K562 (cell line): Measurements from ENCODE around the gene SPOUT1. TPM values are rescaled to one million over a fixed set of nuclear protein-coding genes. Genes with fewer than 3 reads are reported as not detected.

Experiments used
- ATAC-seq: fragments of 200-7000 bp; cut with Tn5 transposase; 3 replicates; pipeline ENCODE4 v1.9.1; 2020; ENCODE audit warnings: moderate library complexity
- BruUV-seq: library from RNA; stranded (reverse); fragments of 400-500 nt; replicated peaks from 2 replicates; lab custom pipeline; 2021; lab: Mats Ljungman, UMichigan
- CTCF ChIA-PET: fragments of 300-600 bp; formaldehyde crosslinking; extraction: SDS; loops from one replicate; lab custom pipeline; 2021; ENCODE audit warnings: low intra/inter-chr PET ratio; lab: Yijun Ruan, JAX
- POLR2A ChIA-PET: fragments of 300-600, 350-650 bp; sonication (Branson Sonifier 250); formaldehyde crosslinking; extraction: SDS; loops from one replicate; lab custom pipeline; 2021; ENCODE audit warnings: antibody characterized with exemption, inconsistent platforms; lab: Yijun Ruan, JAX
- DNase-seq, 4 experiments: peaks; one replicate each; pipeline versions ENCODE4 v3.0.0 to v3.0.0-alpha.2; 2011 to 2018; ENCODE audit warnings: low spot score in 3 of 4, mixed read lengths in 3 of 4; ENCODE audit errors: extremely low read depth in 1 of 4
- FAIRE-seq: peaks from 2 replicates; lab custom pipeline; 2011; peaks lifted over from hg19 to GRCh38; lab: Jason Lieb, UNC
- H2AFZ ChIP-seq: 2 replicates; pipeline ENCODE4 v1.6.0; 2011; ENCODE audit warnings: low read depth, low read length, control low read depth, inconsistent platforms
- H3K27ac ChIP-seq: fragments of 200-600 bp; 3 replicates; pipeline ENCODE4 v1.8.0; 2011; ENCODE audit warnings: low read depth, mild to moderate bottlenecking, control low read depth, inconsistent platforms, low read length, moderate library complexity, mixed read lengths; ENCODE audit errors: extremely low read depth
- H3K27me3 ChIP-seq, 2 experiments: fragments of 300-600 bp in 1 of 2; 2 replicates in 1 of 2; 3 replicates in 1 of 2; pipeline versions ENCODE4 v1.6.0 to v1.8.0; 2011; ENCODE audit warnings: inconsistent platforms in 2 of 2, low read length in 2 of 2, mild to moderate bottlenecking in 1 of 2, mixed read lengths in 1 of 2, moderate library complexity in 1 of 2; ENCODE audit not compliant: control insufficient read depth in 2 of 2, insufficient read depth in 2 of 2
- H3K36me3 ChIP-seq: fragments of 300-600 bp; 3 replicates; pipeline ENCODE4 v1.8.0; 2011; ENCODE audit warnings: mild to moderate bottlenecking, low read length, inconsistent platforms; ENCODE audit not compliant: control insufficient read depth, insufficient read depth
- H3K4me1 ChIP-seq, 2 experiments: fragments of 200-600 bp in 1 of 2; replicated peaks in 1 of 2; 2 replicates in 1 of 2; 3 replicates in 1 of 2; pipeline versions ENCODE4 v1.5.1 to v1.8.0; 2011; ENCODE audit warnings: inconsistent platforms in 2 of 2, low read length in 2 of 2, mild to moderate bottlenecking in 1 of 2, mixed read lengths in 1 of 2, moderate library complexity in 1 of 2; ENCODE audit not compliant: control insufficient read depth in 2 of 2, insufficient read depth in 2 of 2
- H3K4me2 ChIP-seq: 2 replicates; pipeline ENCODE4 v1.6.1; 2011; ENCODE audit warnings: low read length, control low read depth, inconsistent platforms, mixed read lengths; ENCODE audit not compliant: insufficient read depth
- H3K4me3 ChIP-seq: fragments of 200-600 bp; sonication (generic), shearing (Covaris generic); 2 replicates; pipeline ENCODE4 v1.5.1; 2016; ENCODE audit warnings: control low read depth, inconsistent platforms
- H3K79me2 ChIP-seq: fragments of 200-600 bp; 3 replicates; pipeline ENCODE4 v1.8.0; 2011; ENCODE audit warnings: low read length, inconsistent platforms; ENCODE audit not compliant: control insufficient read depth, insufficient read depth
- H3K9ac ChIP-seq, 2 experiments: 2 replicates each; pipeline versions ENCODE4 v1.6.0 to v1.6.1; 2011; ENCODE audit warnings: low read depth in 2 of 2, low read length in 2 of 2, control low read depth in 1 of 2, inconsistent platforms in 1 of 2, mild to moderate bottlenecking in 1 of 2, mixed read lengths in 1 of 2; ENCODE audit not compliant: insufficient read depth in 1 of 2
- H3K9me1 ChIP-seq: one replicate; pipeline ENCODE4 v1.6.0; 2011; ENCODE audit warnings: inconsistent platforms, mild to moderate bottlenecking, low read length, moderate library complexity; ENCODE audit not compliant: control insufficient read depth, insufficient read depth
- H3K9me3 ChIP-seq: replicated peaks from 2 replicates; pipeline ENCODE4 v1.5.1; 2011; ENCODE audit warnings: low read depth, low read length, inconsistent platforms; ENCODE audit not compliant: control insufficient read depth, insufficient read depth
- H4K20me1 ChIP-seq: replicated peaks from 2 replicates; pipeline ENCODE4 v1.6.1; 2011; ENCODE audit warnings: low read length, inconsistent platforms, mixed read lengths; ENCODE audit not compliant: control insufficient read depth, insufficient read depth
- CTCF ChIP-seq, 3 experiments: IDR thresholded peaks in 2 of 3; conservative IDR thresholded peaks in 1 of 3; 2 replicates each; pipeline ENCODE4 v1.5.1; 2011 to 2012; ENCODE audit warnings: low read length in 3 of 3, mild to moderate bottlenecking in 3 of 3, control low read depth in 2 of 3, improper control_type of control experiment in 1 of 3, inconsistent platforms in 1 of 3, low read depth in 1 of 3, mixed read lengths in 1 of 3, moderate library complexity in 1 of 3; ENCODE audit not compliant: insufficient read depth in 2 of 3
- ESRRA ChIP-seq: fragments of 450-650 bp; IDR thresholded peaks from 2 replicates; pipeline ENCODE4 v1.6.1; 2014; ENCODE audit warnings: low read depth, mild to moderate bottlenecking, moderate library complexity, borderline replicate concordance
- MAZ ChIP-seq, 2 experiments: fragments of 450-650 bp in 1 of 2; sonication (generic) in 1 of 2; formaldehyde crosslinking; IDR thresholded peaks in 1 of 2; conservative IDR thresholded peaks in 1 of 2; 2 replicates each; pipeline versions ENCODE4 v1.4.0 to v1.5.0; 2020; ENCODE audit warnings: mild to moderate bottlenecking in 1 of 2, missing genetic modification reagents in 1 of 2
- POLR2A ChIP-seq: fragments of 450-650 bp; conservative IDR thresholded peaks from 2 replicates; pipeline ENCODE4 v1.6.1; 2016
- ZNF165 ChIP-seq: fragments of 250-450 bp; sonication (Bioruptor Pico); IDR thresholded peaks from 2 replicates; pipeline ENCODE4 v1.4.0; 2020; ENCODE audit warnings: borderline replicate concordance
- WGBS: fragments of 100-300 bp; shearing (Covaris generic); methylation state at CpG from one replicate; pipeline ENCODE4 v1.1.6; 2016; ENCODE audit warnings: low coverage, mixed read lengths; ENCODE audit not compliant: insufficient coverage; ENCODE audit errors: missing lambda C conversion rate; 5-methylcytosine and 5-hydroxymethylcytosine counted together
- in situ Hi-C: fragments of 300-500 bp; cut with MboI; formaldehyde crosslinking; loops from 4 replicates; pipeline ENCODE4 v1.15.0; 2018; ENCODE audit warnings: inconsistent platforms, mixed read lengths
- intact Hi-C: fragments of 100-400 bp; cut with micrococcal nuclease; formaldehyde crosslinking; loops from 2 replicates; pipeline ENCODE4 v1.14.2; 2022
- polyA plus RNA-seq, 8 experiments: library from polyadenylated mRNA; depleted of rRNA in 4 of 8; stranded (reverse) in 5 of 8; unstranded in 3 of 8; fragments of >200 nt; fragmentation: Nextera tagmentation in 2 of 8; fragmentation: Illumina TruSeq in 1 of 8; extraction: Ambion mirVana in 2 of 8; extraction: Trizol in 1 of 8; gene quantifications; 2 replicates each; pipeline versions ENCODE4 v1.2.1 to v1.2.3, GENCODE V29; 2011 to 2014; ENCODE audit warnings: inconsistent platforms in 1 of 8, missing spikeins in 1 of 8
- total RNA-seq, 7 experiments: library from RNA; depleted of rRNA in 6 of 7; stranded (reverse); fragments of >200 nt in 6 of 7; fragmentation: Illumina TruSeq in 2 of 7; extraction: Trizol in 2 of 7; gene quantifications; 2 replicates each; pipeline versions ENCODE4 v1.2.1 to v1.2.3, GENCODE V29; 2011 to 2021; ENCODE audit warnings: low replicate concordance in 1 of 7

Gene SPOUT1
- total and polyA plus RNA-seq, 9 of the 15 experiments (the other 6 are each of a cell fraction or from before 2014, with no cell fraction given), result 10.6 to 121 (median 37.4) TPM

GRCh38 chr9:128810873-128811272 lies 18.7 kb downstream of the SPOUT1 start:
- DNase-seq (no peak), ATAC-seq (no peak), FAIRE-seq (peak; percentile 68)
- Histone ChIP-seq H2AFZ (no peak overlapping the region), H3K9me3 (no peaks in the 10 kb centered on the region), H3K4me2 (no peak overlapping the region), H3K79me2 (no peaks in the 10 kb centered on the region), H3K27me3 (no peaks in the 10 kb centered on the region), H3K4me1 (peaks cover 0 to 3% of the 10 kb centered on the region in 2 experiments; a peak in 3 of 5 replicates), H4K20me1 (no peaks in the 10 kb centered on the region)
- 84% methylated on average over 5 of the region's 5 CpGs for WGBS
- intact Hi-C loops, result no loop called here
- POLR2A ChIA-PET, result interaction anchor here (1.2 to 2.3 kb wide), 2 partner anchors 8 to 9 kb away, joined by 3 to 21 read pairs; partner anchors contain the start of gene ENDOG
- CTCF ChIA-PET, result no interaction called here
- BruUV-seq, result no TSS peak
- TF ChIP-seq MAZ (CRISPR knock-in tag; conservative IDR thresholded peaks at IDR 0.05 in 1 of 2, IDR thresholded peaks at IDR 0.05 in 1 of 2), result no peak
- TF ChIP-seq, all 486 proteins: peak for 0
- no peak overlapping the region for H3K27ac ChIP-seq
- in situ Hi-C loops, result no loop called here
- H3K9ac ChIP-seq, result no peak overlapping the region
- H3K36me3 ChIP-seq, result peaks cover 34% of the 10 kb centered on the region; the same call in 1 of the 3 replicates
- no peaks in the 10 kb centered on the region for H3K9me1 ChIP-seq
- H3K4me3 ChIP-seq, result no peak overlapping the region

GRCh38 chr9:128809831-128810230 lies 19.8 kb downstream of the SPOUT1 start:
- intact Hi-C loops (no loop called here), in situ Hi-C loops (no loop called here)
- DNase-seq (no peak), ATAC-seq (peak; percentile 75), FAIRE-seq (no peak)
- ChIA-PET POLR2A (interaction anchor here (0.6 to 2.3 kb wide), 2 partner anchors 9 to 41 kb away, joined by 4 to 21 read pairs; partner anchors contain the start of gene ENDOG), CTCF (no interaction called here)
- Histone ChIP-seq H3K27ac (no peak overlapping the region), H3K4me2 (no peak overlapping the region), H2AFZ (no peak overlapping the region), H3K36me3 (peaks cover 45% of the 10 kb centered on the region; the same call in 1 of the 3 replicates), H3K27me3 (no peaks in the 10 kb centered on the region), H4K20me1 (no peaks in the 10 kb centered on the region), H3K4me1 (peaks cover 0 to 3% of the 10 kb centered on the region in 2 experiments; a peak in 3 of 5 replicates), H3K9me3 (no peaks in the 10 kb centered on the region), H3K4me3 (no peak overlapping the region), H3K79me2 (no peaks in the 10 kb centered on the region), H3K9me1 (no peaks in the 10 kb centered on the region), H3K9ac (no peak overlapping the region; a peak in 1 of 4 replicates)
- BruUV-seq, result no TSS peak
- TF ChIP-seq ESRRA (peak; percentile 92), POLR2A (peak; percentile 33; the same call in 1 of the 2 replicates), CTCF (IDR thresholded peaks at IDR 0.05 in 2 of 3, conservative IDR thresholded peaks at IDR 0.05 in 1 of 3; ENCODE audit: insufficient read depth in 2 of 3, low read depth in 1 of 3, low read length in 3 of 3) (peak in 2 of 3 experiments; percentile 29 to 44; a peak in 5 of 6 replicates), ZNF165 (no peak)
- 38% methylated on average over 2 of the region's 2 CpGs for WGBS
